PFSK-1 (cell line): Measurements from ENCODE around the gene ABCC12.

Source experiments
- FOXP2 ChIP-seq: optimal IDR thresholded peaks from 2 replicates; pipeline ENCODE3; 2011; ENCODE audit warnings: borderline replicate concordance, control low read depth, inconsistent platforms; ENCODE audit not compliant: insufficient read depth; ENCODE audit errors: extremely low read length, extremely low read depth
- POLR2AphosphoS5 ChIP-seq: IDR thresholded peaks from 2 replicates; pipeline ENCODE4 v1.6.1; 2012; ENCODE audit warnings: low read depth, mild to moderate bottlenecking, control low read depth, low read length, moderate library complexity
- SIN3A ChIP-seq: IDR thresholded peaks from 2 replicates; pipeline ENCODE4 v1.6.1; 2012; ENCODE audit warnings: mild to moderate bottlenecking, low read length, moderate library complexity, borderline replicate concordance; ENCODE audit not compliant: insufficient read depth
- TAF1 ChIP-seq: IDR thresholded peaks from 2 replicates; pipeline ENCODE4 v1.6.1; 2012; ENCODE audit warnings: low read length, control low read depth, borderline replicate concordance; ENCODE audit not compliant: insufficient read depth
- TF ChIP-seq, protein P1 (sequence below), 2 experiments: IDR thresholded peaks; 2 replicates each; pipeline versions ENCODE4 v1.6.1 to v1.8.0; 2011 to 2012; ENCODE audit warnings: low read depth in 2 of 2, low read length in 2 of 2, control low read depth in 1 of 2, inconsistent platforms in 1 of 2, mild to moderate bottlenecking in 1 of 2, moderate library complexity in 1 of 2; ENCODE audit not compliant: insufficient read depth in 1 of 2

The ABCC12 gene

DNA sequence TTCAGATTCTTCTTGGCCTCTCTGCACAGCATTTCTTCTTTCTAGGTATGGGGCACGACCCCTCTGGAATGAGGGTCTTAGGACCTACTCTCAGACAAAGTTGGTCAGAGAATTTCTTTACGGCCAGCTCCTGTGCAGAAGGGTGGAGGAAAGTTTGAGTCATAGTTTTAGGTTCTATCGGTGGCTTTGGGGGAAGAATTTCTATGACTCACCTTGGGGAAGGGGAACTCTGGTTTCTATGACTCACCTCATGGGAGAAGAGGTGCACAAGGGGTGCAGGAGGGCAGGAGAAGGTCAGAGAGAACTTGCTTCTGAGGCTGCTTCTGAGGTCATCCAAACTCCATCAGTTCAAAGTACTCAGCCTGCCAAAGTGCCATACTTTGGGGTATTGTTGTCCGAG lies 2.5 kb upstream of the ABCC12 start:
- TF ChIP-seq TAF1: no peak
- TF ChIP-seq, protein P1, sequence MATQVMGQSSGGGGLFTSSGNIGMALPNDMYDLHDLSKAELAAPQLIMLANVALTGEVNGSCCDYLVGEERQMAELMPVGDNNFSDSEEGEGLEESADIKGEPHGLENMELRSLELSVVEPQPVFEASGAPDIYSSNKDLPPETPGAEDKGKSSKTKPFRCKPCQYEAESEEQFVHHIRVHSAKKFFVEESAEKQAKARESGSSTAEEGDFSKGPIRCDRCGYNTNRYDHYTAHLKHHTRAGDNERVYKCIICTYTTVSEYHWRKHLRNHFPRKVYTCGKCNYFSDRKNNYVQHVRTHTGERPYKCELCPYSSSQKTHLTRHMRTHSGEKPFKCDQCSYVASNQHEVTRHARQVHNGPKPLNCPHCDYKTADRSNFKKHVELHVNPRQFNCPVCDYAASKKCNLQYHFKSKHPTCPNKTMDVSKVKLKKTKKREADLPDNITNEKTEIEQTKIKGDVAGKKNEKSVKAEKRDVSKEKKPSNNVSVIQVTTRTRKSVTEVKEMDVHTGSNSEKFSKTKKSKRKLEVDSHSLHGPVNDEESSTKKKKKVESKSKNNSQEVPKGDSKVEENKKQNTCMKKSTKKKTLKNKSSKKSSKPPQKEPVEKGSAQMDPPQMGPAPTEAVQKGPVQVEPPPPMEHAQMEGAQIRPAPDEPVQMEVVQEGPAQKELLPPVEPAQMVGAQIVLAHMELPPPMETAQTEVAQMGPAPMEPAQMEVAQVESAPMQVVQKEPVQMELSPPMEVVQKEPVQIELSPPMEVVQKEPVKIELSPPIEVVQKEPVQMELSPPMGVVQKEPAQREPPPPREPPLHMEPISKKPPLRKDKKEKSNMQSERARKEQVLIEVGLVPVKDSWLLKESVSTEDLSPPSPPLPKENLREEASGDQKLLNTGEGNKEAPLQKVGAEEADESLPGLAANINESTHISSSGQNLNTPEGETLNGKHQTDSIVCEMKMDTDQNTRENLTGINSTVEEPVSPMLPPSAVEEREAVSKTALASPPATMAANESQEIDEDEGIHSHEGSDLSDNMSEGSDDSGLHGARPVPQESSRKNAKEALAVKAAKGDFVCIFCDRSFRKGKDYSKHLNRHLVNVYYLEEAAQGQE (IDR thresholded peaks at IDR 0.05; ENCODE audit: insufficient read depth in 1 of 2, low read depth in 2 of 2, low read length in 2 of 2): no peak
- no peak for TF ChIP-seq FOXP2
- no peak for TF ChIP-seq POLR2AphosphoS5
- no peak for TF ChIP-seq SIN3A

DNA sequence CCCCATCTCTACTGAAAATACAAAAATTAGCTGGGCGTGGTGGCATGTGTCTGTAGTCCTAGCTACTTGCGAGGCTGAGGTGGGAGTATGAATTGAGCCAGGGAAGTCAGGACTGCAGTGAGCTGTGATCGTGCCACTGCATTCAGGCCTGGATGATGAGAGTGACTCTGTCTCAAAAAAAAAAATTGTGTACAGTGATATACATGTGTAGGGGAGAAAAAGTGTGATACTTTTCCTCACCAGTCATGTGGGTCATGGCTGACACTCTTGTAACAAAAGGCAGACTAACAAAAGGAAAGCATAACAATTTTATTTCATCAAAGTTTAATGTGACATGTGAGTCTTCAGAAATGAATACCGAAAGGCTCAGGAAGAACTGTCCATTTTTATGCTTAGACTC lies 2.0 kb upstream of the ABCC12 start:
- TF ChIP-seq POLR2AphosphoS5 (no peak), TAF1 (no peak), SIN3A (no peak), FOXP2 (no peak)
- TF ChIP-seq, protein P1 (IDR thresholded peaks at IDR 0.05; ENCODE audit: insufficient read depth in 1 of 2, low read depth in 2 of 2, low read length in 2 of 2): no peak

DNA sequence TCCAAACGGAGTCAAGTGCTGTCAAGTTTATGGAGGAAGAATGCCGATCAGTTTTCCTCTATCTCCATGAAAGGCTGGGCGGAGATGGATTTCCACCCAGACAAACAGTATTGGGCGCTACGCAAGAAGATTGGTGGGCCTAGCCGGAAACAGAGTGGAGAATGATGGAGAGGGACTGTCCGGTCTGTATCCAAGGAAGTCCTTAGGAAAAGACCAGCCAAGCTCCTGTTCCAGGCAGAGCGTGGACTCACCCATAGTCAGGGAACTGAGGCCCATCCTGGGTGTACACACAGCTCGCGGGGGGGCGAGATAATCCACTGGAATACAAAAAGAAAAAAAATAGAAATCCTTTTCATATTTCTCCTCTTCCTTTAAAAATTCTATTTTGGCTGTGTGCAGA lies 1.5 kb upstream of the ABCC12 start:
- TF ChIP-seq FOXP2 (no peak), SIN3A (no peak), TAF1 (no peak), POLR2AphosphoS5 (no peak)
- TF ChIP-seq, protein P1 (IDR thresholded peaks at IDR 0.05; ENCODE audit: insufficient read depth in 1 of 2, low read depth in 2 of 2, low read length in 2 of 2): no peak

DNA sequence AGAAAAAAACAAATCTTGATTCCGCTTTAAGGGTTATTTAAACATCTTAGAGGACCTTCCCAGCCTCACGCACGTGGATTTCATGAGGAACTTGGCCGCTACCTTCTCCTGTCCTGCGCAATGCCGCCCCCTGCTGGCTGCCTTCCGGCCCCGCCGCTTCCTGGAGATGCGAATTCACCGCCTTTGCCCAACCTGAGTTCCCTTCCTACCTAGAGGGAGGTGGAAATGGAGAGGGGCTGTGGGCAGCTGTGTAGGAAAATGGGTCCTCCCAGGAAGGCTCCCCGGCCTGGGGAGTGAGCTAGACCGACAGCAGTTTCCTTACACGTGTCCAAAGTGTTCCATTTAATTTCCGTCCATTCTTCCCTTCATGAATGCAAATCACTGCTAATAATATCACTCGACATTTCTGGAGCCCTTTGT lies 1.0 kb upstream of the ABCC12 start:
- TF ChIP-seq FOXP2: peak; percentile 20
- no peak for TF ChIP-seq SIN3A
- TF ChIP-seq TAF1: no peak
- no peak for TF ChIP-seq POLR2AphosphoS5
- TF ChIP-seq, protein P1 (IDR thresholded peaks at IDR 0.05; ENCODE audit: insufficient read depth in 1 of 2, low read depth in 2 of 2, low read length in 2 of 2): no peak

DNA sequence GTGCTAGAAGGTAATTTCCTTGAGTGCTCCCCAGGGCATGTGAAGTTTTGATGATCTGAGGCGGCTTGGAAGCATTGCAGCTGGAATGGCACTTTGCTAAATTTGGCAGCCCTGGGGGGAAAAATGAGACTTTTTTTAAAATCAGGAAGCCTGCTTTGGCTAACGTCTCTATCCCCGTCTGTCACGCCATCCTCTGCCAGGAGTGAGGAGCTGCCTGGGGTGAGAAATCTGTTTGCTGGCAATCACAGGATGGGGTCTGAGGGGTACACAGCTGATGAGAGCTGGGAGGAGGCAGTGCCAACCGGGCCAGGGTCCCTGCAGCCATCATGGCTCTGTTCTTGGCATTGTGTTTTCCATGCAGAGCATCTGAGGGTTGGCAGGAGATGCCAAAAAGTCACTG lies 2.0 kb downstream of the ABCC12 start:
- no peak for TF ChIP-seq SIN3A
- no peak for TF ChIP-seq POLR2AphosphoS5
- TF ChIP-seq TAF1: no peak
- TF ChIP-seq, protein P1 (IDR thresholded peaks at IDR 0.05; ENCODE audit: insufficient read depth in 1 of 2, low read depth in 2 of 2, low read length in 2 of 2): no peak
- no peak for TF ChIP-seq FOXP2
